ENCODE results near the gene RNF180.
"Not testable (repeated sequence)": the region's sequence is repeated elsewhere in the genome, so short reads cannot be mapped to it uniquely, and the experiment has no call there.

RNF180 gene

GRCh38 chr5:64398735-64399134 is 233.1 kb downstream of the RNF180 start:
- FAIRE-seq, result not testable (repeated sequence)

GRCh38 chr5:64407103-64407825 is 241.6 kb downstream of the RNF180 start:
- FAIRE-seq, result not testable (repeated sequence)

GRCh38 chr5:64417390-64417789 is 251.7 kb downstream of the RNF180 start:
- no peak for FAIRE-seq

GRCh38 chr5:64418013-64418412 is 252.4 kb downstream of the RNF180 start:
- no peak for FAIRE-seq
